GM19043 (cell line): ENCODE data around the gene SUMO4.

Source experiments
- ATAC-seq: cut with Tn5 transposase; IDR thresholded peaks from one replicate; pipeline ENCODE4 v1.9.1; 2021; ENCODE audit warnings: low read depth; ENCODE audit not compliant: unreplicated experiment

SUMO4 gene

GRCh38 chr6:149400050-149400449 lies at the start of gene SUMO4:
SUMO4 (plus strand) TSS chr6:149400262; CDS start chr6:149400392, 130 bp downstream.
- no peak for ATAC-seq

GRCh38 chr6:149354009-149354408 lies 46.1 kb upstream of the SUMO4 start:
- no peak for ATAC-seq

DNA sequence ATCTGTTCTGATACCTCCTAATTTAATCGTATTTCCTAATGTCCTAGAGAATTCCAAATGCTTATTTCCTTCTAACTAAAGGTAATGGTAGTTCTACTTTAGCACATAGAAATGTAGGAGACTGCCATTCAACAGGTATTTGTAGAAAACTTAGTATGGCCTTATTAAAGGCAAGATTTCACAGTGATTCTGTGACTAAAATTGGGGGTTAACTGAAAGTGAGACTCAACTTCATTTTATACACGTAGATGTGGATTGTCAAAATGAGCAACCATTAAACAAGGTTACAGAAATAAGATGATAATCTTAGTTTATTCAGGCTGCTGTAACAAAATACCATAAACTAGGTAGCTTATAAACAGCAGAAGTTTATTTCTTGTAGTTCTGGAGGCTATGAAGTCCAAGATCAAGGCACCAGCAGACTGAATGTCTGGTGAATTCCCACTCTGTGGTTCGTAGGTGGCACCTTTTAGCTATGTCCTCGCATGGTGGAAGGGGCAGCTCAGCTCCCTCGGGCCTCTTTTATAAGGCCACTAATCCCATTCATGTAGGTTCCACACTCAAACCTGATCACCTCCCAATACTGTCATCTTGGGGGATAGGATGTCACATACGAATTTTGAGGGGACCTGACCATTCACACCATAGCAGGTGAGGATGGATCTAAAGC lies 43.8 kb upstream of the SUMO4 start:
- no peak for ATAC-seq

DNA sequence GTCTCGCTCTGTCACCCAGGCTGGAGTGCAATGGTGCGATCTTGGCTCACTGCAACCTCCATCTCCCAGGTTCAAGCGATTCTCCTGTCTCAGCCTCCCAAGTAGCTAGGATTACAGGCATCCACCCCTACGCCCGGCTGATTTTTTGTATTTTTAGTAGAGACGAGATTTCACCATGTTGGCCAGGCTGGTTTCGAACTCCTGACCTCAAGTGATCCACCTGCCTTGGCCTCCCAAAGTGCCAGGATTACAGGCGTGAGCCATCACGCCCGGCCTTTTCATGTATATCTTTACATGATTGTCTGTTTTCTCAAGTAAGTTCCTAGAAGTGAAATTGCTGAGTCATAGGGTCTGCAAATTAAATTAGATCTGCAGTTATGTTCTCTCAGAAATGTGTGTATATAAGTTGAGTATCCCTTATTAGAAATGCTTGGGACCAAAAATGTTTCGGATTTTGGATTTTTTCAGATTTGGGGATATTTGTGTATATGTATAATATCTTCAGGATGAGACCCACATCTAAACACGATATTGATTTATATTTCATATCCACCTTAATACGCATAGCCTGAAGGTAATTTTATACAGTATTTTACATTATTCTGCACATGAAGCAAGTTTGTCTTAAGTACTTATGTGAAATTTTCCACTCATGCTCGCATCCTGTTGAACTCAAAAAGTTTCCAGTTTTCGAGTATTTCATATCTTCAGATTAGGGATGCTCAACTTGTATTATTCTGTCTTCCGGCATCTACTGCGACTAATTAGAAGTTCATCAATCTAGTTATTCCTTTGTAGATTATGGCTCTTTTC lies 42.1 kb upstream of the SUMO4 start:
- ATAC-seq = no peak

- ATAC-seq = no peak
Measured at GRCh38 chr6:149359440-149359839, 40.6 kb upstream of the SUMO4 start.

DNA sequence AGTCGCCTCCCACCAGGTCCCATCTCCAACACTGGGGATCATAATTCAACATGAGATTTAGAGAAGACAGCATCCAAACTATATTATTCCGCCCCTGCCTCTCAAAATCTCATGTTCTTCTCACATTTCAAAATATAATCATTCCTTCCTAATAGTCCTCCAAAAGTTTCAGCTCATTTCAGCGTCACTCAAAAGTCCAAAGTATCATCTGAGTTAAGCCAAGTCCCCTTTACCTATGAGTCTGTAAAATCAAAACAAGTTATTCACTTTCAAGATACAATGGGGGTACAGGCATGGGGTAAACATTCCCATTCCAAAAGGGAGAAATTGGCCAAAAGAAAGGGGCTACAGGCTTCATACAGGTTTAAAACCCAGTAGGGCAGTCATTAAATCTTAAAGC lies 39.5 kb upstream of the SUMO4 start:
- ATAC-seq = no peak

GRCh38 chr6:149362289-149362688 lies 37.8 kb upstream of the SUMO4 start:
- no peak for ATAC-seq

- ATAC-seq = no peak
Measured at GRCh38 chr6:149363154-149363553, 36.9 kb upstream of the SUMO4 start.

- no peak for ATAC-seq
Measured at GRCh38 chr6:149364557-149364956, 35.5 kb upstream of the SUMO4 start.

- ATAC-seq = no peak
Measured at GRCh38 chr6:149365197-149365596, 34.9 kb upstream of the SUMO4 start.

DNA sequence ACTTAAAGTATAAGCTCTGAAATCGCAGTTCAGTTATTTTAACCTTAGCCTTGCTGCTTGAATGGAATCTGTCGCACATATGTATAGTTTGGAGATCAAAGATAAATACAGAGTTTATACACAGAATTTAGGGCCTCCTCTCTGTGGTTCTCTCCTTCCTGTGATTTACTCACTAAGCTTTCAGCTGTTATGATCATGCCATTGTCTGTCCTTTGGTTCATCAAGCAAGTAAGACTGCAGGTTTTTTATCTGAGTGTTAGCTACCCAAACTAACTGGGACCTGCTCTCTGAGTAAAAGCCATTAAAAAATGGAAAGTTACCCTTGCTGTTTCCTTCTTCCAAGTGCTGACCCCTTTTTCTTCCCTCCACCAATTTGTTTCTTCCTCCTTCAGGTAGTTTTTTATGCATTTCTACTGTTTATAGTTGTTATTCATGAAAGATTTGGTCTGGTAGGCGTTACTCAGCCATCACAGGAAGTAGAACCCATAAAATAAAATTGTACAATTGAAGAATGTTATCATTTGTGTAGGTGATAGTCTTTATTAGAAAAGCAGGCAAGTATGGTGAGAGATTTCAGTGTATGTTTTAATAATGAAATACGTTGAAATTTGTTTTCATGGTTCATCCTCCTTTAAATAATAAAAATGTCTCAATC lies 33.7 kb upstream of the SUMO4 start:
- no peak for ATAC-seq

DNA sequence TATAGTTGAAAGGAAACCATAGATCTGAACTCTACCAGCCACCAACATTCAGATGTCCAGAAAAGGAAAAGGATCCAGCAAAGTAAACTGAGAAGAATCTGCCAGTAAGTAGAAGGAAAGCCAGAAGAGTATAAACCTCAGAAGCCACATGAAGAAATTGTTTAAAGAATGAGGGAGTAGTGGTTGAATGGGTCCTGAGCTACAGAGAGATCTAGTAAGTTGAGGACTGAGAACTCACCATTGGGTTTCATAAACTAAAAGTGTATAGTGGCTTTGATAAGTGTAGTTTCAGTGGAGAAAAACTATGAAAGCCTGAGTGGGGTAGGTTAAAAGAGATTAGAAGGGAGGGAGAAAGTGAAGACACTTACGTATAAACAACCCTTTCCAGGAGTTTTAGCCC lies 32.0 kb upstream of the SUMO4 start:
- peak; percentile 35 for ATAC-seq

DNA sequence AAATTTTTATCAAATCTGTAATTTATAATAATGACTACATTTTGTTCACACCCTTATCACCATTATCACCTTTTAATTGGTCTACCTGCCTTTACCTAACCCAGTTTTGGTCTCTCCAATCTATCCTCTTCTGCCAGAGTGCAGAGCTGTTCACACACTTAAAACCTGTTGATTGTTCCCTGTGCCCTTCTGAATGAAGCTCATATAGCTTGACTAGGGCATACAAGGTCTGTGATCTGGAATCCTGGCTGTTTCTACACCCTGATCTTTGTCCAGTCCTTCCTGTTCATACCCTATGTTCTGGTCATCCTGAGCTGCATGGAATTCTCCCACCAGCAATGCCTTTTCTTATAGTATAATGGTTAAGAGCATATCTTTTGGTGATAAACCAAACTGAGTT lies 28.9 kb upstream of the SUMO4 start:
- no peak for ATAC-seq

DNA sequence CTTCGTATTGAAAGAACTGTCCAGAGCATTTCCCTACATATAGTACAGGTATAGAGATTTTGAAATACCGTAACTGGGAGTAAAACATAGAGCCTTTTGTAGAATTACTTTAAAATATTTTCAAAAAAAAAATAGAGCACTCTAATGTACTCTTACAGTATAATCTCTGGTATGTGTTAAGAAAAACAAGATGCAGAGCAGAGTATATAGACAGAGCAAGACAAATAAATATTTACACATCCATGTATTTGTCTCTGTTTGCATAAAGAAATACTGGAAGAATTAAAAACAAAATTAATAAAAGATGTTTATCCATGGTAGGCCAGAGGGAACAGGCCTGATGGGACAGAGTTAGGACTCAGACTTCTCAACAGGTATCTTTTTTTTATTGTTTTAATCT lies 28.0 kb upstream of the SUMO4 start:
- no peak for ATAC-seq

DNA sequence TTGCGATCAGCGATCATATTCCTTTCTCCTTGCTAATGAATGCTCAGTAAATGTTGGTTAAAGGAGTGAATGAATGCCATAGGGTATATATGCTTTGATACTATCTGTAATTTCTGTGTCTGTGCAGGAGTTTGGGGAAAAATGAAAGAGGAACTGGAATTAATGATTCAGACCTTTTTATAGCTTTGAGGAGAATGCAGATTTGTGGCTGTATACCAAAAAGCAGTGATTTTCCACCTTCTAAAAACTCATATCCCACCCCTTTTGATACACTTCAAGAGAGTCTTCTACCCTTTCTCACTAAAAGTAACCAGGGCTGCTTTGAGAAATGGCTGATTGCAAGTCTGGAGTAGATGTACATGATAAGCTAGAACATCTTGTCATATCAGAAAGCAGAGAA lies 26.6 kb upstream of the SUMO4 start:
- no peak for ATAC-seq

DNA sequence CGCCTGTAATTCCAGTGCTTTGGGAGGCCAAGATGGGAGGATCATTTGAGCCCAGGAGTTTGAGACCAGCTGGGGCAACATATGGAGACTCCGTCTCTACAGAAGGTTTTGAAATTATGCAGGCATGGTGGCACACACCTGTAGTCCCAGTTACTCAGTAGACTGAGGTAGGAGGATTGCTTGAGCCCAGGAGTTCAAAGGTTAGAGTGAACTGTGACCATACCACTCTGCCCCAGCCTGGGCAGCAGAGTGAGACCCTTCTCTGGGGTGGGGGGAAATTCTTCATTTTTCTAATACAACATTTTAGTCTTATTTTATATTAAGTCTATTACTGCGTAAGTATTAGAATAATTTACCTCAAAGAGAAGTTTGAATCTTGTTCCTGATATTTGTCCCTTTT lies 20.1 kb upstream of the SUMO4 start:
- ATAC-seq = no peak

- ATAC-seq = no peak
Measured at GRCh38 chr6:149380523-149380922, 19.5 kb upstream of the SUMO4 start.

DNA sequence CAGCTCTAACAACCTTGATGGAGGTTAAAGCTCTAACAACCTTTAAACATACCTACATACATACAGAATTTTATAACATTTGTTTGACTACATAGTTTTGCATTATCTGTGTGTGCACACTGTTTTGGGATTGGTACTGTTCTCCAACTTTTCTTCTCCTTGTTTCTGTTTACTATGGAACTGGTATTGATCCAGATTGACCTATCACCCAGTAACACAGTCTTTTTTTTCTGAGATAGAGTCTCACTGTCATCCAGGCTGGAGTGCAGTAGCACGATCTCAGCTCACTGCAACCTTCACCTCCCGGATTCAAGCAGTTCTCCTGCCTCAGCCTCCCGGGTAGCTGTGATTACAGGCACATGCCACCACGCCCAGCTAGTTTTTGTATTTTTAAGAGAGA lies 16.7 kb upstream of the SUMO4 start:
- ATAC-seq = no peak

DNA sequence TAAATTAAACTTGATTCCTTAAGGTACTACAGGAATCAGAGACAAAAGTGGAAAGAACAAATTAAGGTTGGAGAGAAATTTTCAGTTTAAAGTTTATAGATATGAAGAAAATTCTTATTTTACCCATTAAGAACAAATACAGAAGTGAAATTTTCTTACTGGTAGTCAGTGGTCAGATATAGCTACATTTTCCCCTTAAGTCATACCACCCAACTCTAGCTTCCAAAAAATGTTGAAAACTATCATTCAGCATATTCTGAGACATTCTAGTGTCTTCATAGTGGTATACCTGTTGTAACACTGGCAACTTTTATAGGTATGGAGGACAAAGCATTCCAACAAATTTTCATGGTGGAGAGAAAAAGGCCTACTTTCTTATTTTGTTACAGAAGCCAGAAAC lies 15.6 kb upstream of the SUMO4 start:
- no peak for ATAC-seq

GRCh38 chr6:149385998-149386646 lies 13.9 kb upstream of the SUMO4 start:
- no peak for ATAC-seq
